Stimulated activated naive CD8-positive, alpha-beta T cell treated with anti-CD3 and anti-CD28 coated beads, Interleukin-15, Interleukin-2, amounts not matched to agents 100 ng/mL and 50 ng/mL, for 24 hours (primary cell): Measurements from ENCODE around the gene MCRIP2.

Experiments used
- H3K27ac Mint-ChIP-seq: one replicate; pipeline ENCODE4 v1.8.0; 2021; ENCODE audit warnings: mild to moderate bottlenecking, mixed read lengths
- H3K27me3 Mint-ChIP-seq: one replicate; pipeline ENCODE4 v1.8.0; 2021; ENCODE audit warnings: mixed read lengths
- H3K36me3 Mint-ChIP-seq: one replicate; pipeline ENCODE4 v1.8.0; 2021; ENCODE audit warnings: low read depth, mixed read lengths
- H3K4me1 Mint-ChIP-seq: one replicate; pipeline ENCODE4 v1.8.0; 2021; ENCODE audit warnings: low read depth, mixed read lengths
- H3K4me3 Mint-ChIP-seq: one replicate; pipeline ENCODE4 v1.8.0; 2021; ENCODE audit warnings: mild to moderate bottlenecking, mixed read lengths
- H3K9me3 Mint-ChIP-seq: one replicate; pipeline ENCODE4 v1.8.0; 2021; ENCODE audit warnings: mixed read lengths

Gene MCRIP2

GRCh38 chr16:674968-675883 lies 33.6 kb downstream of the MCRIP2 start, which contains the start of gene RHBDL1:
Gene RHBDL1 (plus strand): TSS chr16:675671. CDS start chr16:675791, 120 bp downstream.
- H3K36me3 Mint-ChIP-seq: peaks cover 11% of the 10 kb centered on the region
- H3K4me3 Mint-ChIP-seq: no peak within 1 kb of the TSS
- no peaks in the 10 kb centered on the region for H3K9me3 Mint-ChIP-seq
- no peaks in the 10 kb centered on the region for H3K27me3 Mint-ChIP-seq
- no peak within 1 kb of the TSS for H3K27ac Mint-ChIP-seq
- H3K4me1 Mint-ChIP-seq: peaks cover 8% of the 10 kb centered on the region

- Mint-ChIP-seq H3K27me3 (no peaks in the 10 kb centered on the region), H3K4me3 (no peak overlapping the region), H3K27ac (no peak overlapping the region), H3K36me3 (peaks cover 10% of the 10 kb centered on the region), H3K4me1 (peaks cover 9% of the 10 kb centered on the region), H3K9me3 (no peaks in the 10 kb centered on the region)
Observed at GRCh38 chr16:675884-676564, 34.4 kb downstream of the MCRIP2 start.

GRCh38 chr16:676565-676902 lies 34.9 kb downstream of the MCRIP2 start:
- peaks cover 13% of the 10 kb centered on the region for H3K36me3 Mint-ChIP-seq
- no peak overlapping the region for H3K27ac Mint-ChIP-seq
- no peaks in the 10 kb centered on the region for H3K27me3 Mint-ChIP-seq
- no peak overlapping the region for H3K4me3 Mint-ChIP-seq
- H3K9me3 Mint-ChIP-seq: no peaks in the 10 kb centered on the region
- H3K4me1 Mint-ChIP-seq: peaks cover 14% of the 10 kb centered on the region

GRCh38 chr16:676913-677312 lies 35.3 kb downstream of the MCRIP2 start:
- Mint-ChIP-seq H3K4me1 (peaks cover 18% of the 10 kb centered on the region), H3K4me3 (no peak overlapping the region), H3K36me3 (peaks cover 17% of the 10 kb centered on the region), H3K9me3 (no peaks in the 10 kb centered on the region), H3K27ac (no peak overlapping the region), H3K27me3 (no peaks in the 10 kb centered on the region)

- peaks cover 23% of the 10 kb centered on the region for H3K36me3 Mint-ChIP-seq
- H3K4me3 Mint-ChIP-seq: no peak overlapping the region
- no peak overlapping the region for H3K27ac Mint-ChIP-seq
- no peaks in the 10 kb centered on the region for H3K9me3 Mint-ChIP-seq
- H3K27me3 Mint-ChIP-seq: no peaks in the 10 kb centered on the region
- peaks cover 24% of the 10 kb centered on the region for H3K4me1 Mint-ChIP-seq
Observed at GRCh38 chr16:677316-678190, 35.9 kb downstream of the MCRIP2 start.

GRCh38 chr16:678209-678857 lies 36.7 kb downstream of the MCRIP2 start:
- Mint-ChIP-seq H3K9me3 (no peaks in the 10 kb centered on the region), H3K27me3 (no peaks in the 10 kb centered on the region), H3K4me3 (no peak overlapping the region), H3K36me3 (peaks cover 21% of the 10 kb centered on the region), H3K27ac (no peak overlapping the region), H3K4me1 (peaks cover 32% of the 10 kb centered on the region)

- peak overlapping the region; percentile 78 for H3K4me3 Mint-ChIP-seq
- H3K36me3 Mint-ChIP-seq: peaks cover 21% of the 10 kb centered on the region
- H3K27ac Mint-ChIP-seq: peak overlapping the region; percentile 55
- no peaks in the 10 kb centered on the region for H3K9me3 Mint-ChIP-seq
- H3K4me1 Mint-ChIP-seq: peaks cover 33% of the 10 kb centered on the region
- H3K27me3 Mint-ChIP-seq: no peaks in the 10 kb centered on the region
Observed at GRCh38 chr16:678858-679813, 37.5 kb downstream of the MCRIP2 start.

- no peaks in the 10 kb centered on the region for H3K27me3 Mint-ChIP-seq
- peaks cover 34% of the 10 kb centered on the region for H3K4me1 Mint-ChIP-seq
- H3K27ac Mint-ChIP-seq: peak within 1 kb of the TSS; percentile 88
- H3K36me3 Mint-ChIP-seq: peaks cover 21% of the 10 kb centered on the region
- peak within 1 kb of the TSS; percentile 85 for H3K4me3 Mint-ChIP-seq
- no peaks in the 10 kb centered on the region for H3K9me3 Mint-ChIP-seq
Observed at GRCh38 chr16:679814-680624, 38.4 kb downstream of the MCRIP2 start, which contains the start of gene STUB1. Gene STUB1 (plus strand): TSS chr16:680410. CDS start chr16:680526, 116 bp downstream.

GRCh38 chr16:680625-680945 lies 39.0 kb downstream of the MCRIP2 start:
- H3K27me3 Mint-ChIP-seq: no peaks in the 10 kb centered on the region
- peaks cover 21% of the 10 kb centered on the region for H3K36me3 Mint-ChIP-seq
- H3K27ac Mint-ChIP-seq: peak overlapping the region; percentile 40
- peaks cover 33% of the 10 kb centered on the region for H3K4me1 Mint-ChIP-seq
- no peaks in the 10 kb centered on the region for H3K9me3 Mint-ChIP-seq
- H3K4me3 Mint-ChIP-seq: peak overlapping the region; percentile 85

GRCh38 chr16:680967-681745 lies 39.5 kb downstream of the MCRIP2 start:
- peak overlapping the region; percentile 61 for H3K27ac Mint-ChIP-seq
- H3K4me3 Mint-ChIP-seq: peak overlapping the region; percentile 85
- H3K36me3 Mint-ChIP-seq: peaks cover 21% of the 10 kb centered on the region
- no peaks in the 10 kb centered on the region for H3K9me3 Mint-ChIP-seq
- no peaks in the 10 kb centered on the region for H3K27me3 Mint-ChIP-seq
- peaks cover 33% of the 10 kb centered on the region for H3K4me1 Mint-ChIP-seq

GRCh38 chr16:681746-682427 lies 40.3 kb downstream of the MCRIP2 start:
- H3K27ac Mint-ChIP-seq: peak overlapping the region; percentile 63
- no peaks in the 10 kb centered on the region for H3K9me3 Mint-ChIP-seq
- H3K4me3 Mint-ChIP-seq: peak overlapping the region; percentile 85
- H3K27me3 Mint-ChIP-seq: no peaks in the 10 kb centered on the region
- peaks cover 21% of the 10 kb centered on the region for H3K36me3 Mint-ChIP-seq
- peaks cover 33% of the 10 kb centered on the region for H3K4me1 Mint-ChIP-seq
